Measurements from ENCODE around the gene RBM4.

- no peak for TF ChIP-seq CTCF (IDR thresholded peaks at IDR 0.05)
- no peak for TF ChIP-seq EZH2phosphoT487 (IDR thresholded peaks at IDR 0.05)
- no peak for TF ChIP-seq EZH2 (IDR thresholded peaks at IDR 0.05)
Observed at GRCh38 chr11:66677599-66678375, 39.3 kb downstream of the RBM4 start, which contains the start of gene RBM4B.

Measured in neural progenitor cell (in vitro differentiated cells).